Measurements from ENCODE around the gene CHD1L.
"Not testable (repeated sequence)": the region's sequence is repeated elsewhere in the genome, so short reads cannot be mapped to it uniquely, and the experiment has no call there.

CHD1L gene

GRCh38 chr1:147225193-147225730 lies 17.2 kb upstream of the CHD1L start, which contains the start of gene FMO5:
Gene FMO5 (minus strand): TSS chr1:147225339. CDS start chr1:147225029, 310 bp downstream.
- peak; percentile 62 for DNase-seq (ENCODE audit: extremely low spot score)
- ChIA-PET POLR2A (no interaction called here), CTCF (interaction anchor here (1.0 to 5.7 kb wide), 2 partner anchors 16 to 22 kb away, joined by 3 to 28 read pairs; partner anchors contain the start of gene CHD1L)
- TF ChIP-seq CTCF (IDR thresholded peaks at IDR 0.05; ENCODE audit: control extremely low read depth, extremely low read depth, low read depth, missing control alignments), result no peak

- DNase-seq (ENCODE audit: extremely low spot score); POLR2A ChIA-PET: not testable (repeated sequence)
- CTCF ChIA-PET, result interaction anchor here (1.1 kb wide), 2 partner anchors 11 to 16 kb away, joined by 3 read pairs; no protein-coding TSS in a partner anchor
These were observed 11.5 kb upstream of the CHD1L start for GRCh38 chr1:147231032-147231431.

GRCh38 chr1:147233903-147234302 lies 8.6 kb upstream of the CHD1L start:
- DNase-seq (ENCODE audit: extremely low spot score); POLR2A ChIA-PET; CTCF ChIA-PET: not testable (repeated sequence)

GRCh38 chr1:147235822-147236221 lies 6.7 kb upstream of the CHD1L start:
- CTCF ChIA-PET, result interaction anchor here (0.9 kb wide), 1 partner anchor 14 kb away, joined by 3 read pairs; no protein-coding TSS in a partner anchor
- POLR2A ChIA-PET, result no interaction called here
- no peak for DNase-seq (ENCODE audit: extremely low spot score)
- no peak for TF ChIP-seq CTCF (IDR thresholded peaks at IDR 0.05; ENCODE audit: control extremely low read depth, extremely low read depth, low read depth, missing control alignments)

- no peak for TF ChIP-seq CTCF (IDR thresholded peaks at IDR 0.05; ENCODE audit: control extremely low read depth, extremely low read depth, low read depth, missing control alignments)
- no peak for DNase-seq (ENCODE audit: extremely low spot score)
- ChIA-PET CTCF (interaction anchor here (0.9 to 1.4 kb wide), 2 partner anchors 13 to 63 kb away, joined by 3 to 5 read pairs; no protein-coding TSS in a partner anchor), POLR2A (no interaction called here)
These were observed 6.0 kb upstream of the CHD1L start for GRCh38 chr1:147236448-147236847.

GRCh38 chr1:147236959-147237791 lies 5.3 kb upstream of the CHD1L start:
- CTCF ChIA-PET, result interaction anchor here (0.9 to 1.4 kb wide), 2 partner anchors 12 to 64 kb away, joined by 3 to 5 read pairs; no protein-coding TSS in a partner anchor
- POLR2A ChIA-PET, result no interaction called here
- TF ChIP-seq CTCF (IDR thresholded peaks at IDR 0.05; ENCODE audit: control extremely low read depth, extremely low read depth, low read depth, missing control alignments), result no peak
- DNase-seq (ENCODE audit: extremely low spot score), result no peak

GRCh38 chr1:147238053-147238902 lies 4.2 kb upstream of the CHD1L start:
- CTCF ChIA-PET, result no interaction called here
- POLR2A ChIA-PET, result no interaction called here
- no peak for TF ChIP-seq CTCF (IDR thresholded peaks at IDR 0.05; ENCODE audit: control extremely low read depth, extremely low read depth, low read depth, missing control alignments)
- no peak for DNase-seq (ENCODE audit: extremely low spot score)
